ENCODE results near the gene F12.

The F12 gene

DNA sequence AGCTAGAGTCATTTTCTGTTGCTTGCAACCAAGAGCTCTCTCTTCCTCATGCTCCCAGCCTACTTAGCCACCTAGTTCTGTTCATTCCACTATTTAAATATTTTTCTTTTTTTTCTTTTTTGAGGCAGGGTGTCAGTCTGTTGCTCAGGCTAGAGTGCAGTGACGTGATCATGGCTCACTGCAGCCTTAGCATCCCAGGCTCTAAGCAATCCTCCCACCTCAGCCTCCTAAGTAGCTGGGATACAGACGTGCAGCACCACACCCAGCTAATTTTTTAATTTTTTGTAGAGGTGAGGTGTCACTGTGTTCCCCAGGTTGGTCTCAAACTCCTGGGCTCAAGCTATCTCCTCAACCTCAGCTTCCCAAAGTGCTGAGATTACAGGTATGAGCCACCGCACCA lies 5.1 kb upstream of the F12 start:
- DNase-seq (ENCODE audit: low read depth, low spot score) = no peak

DNA sequence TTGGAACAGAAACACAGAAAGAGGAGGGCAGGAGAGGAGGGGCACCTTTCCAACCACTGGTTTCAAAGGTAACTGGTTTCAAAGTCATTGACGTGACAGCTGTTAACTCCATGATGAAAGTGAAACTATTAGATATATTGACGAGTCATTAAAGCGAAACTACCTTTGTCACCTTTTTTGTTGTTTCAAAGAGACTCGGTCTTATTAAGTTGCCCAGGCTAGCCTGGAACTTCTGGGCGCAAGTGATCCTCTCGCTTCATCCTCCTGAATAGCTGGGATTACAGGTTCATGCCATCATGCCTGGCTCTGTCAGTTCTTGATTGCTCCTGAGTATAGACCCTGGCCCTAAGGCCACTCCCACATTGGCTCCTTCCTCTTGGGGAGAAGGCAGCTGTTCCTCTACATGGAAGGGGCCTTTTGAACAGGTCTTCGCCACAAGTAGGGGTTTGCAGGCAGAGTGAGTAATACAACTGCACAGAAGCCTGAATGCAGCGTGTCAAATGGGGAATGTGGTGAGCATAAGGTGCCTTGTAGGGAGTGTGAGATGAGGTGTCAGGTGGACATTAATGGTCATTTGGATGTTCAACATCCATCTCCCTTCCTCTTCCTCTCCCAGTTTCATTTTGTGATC lies 3.4 kb upstream of the F12 start:
- DNase-seq (ENCODE audit: low read depth, low spot score) = no peak

DNA sequence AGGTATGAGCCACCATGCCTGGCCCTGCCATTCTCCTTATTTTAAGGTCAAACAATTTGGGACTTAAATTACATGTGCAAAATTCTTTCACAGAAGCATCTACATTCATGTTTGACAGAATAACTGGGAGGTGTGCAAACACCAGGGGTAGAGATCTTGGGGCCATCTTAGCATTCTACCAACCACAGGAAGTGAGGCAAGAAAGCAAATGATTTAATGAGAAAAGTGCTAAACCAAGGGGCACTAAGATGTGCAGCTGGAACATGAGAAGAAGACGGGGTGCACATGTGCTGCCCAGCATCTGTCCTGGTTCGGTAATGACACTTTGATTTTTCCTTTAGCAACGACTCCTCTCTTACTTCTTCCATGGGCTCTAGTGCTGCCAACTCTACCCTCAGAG lies 1.2 kb upstream of the F12 start:
- DNase-seq (ENCODE audit: low read depth, low spot score) = no peak

DNA sequence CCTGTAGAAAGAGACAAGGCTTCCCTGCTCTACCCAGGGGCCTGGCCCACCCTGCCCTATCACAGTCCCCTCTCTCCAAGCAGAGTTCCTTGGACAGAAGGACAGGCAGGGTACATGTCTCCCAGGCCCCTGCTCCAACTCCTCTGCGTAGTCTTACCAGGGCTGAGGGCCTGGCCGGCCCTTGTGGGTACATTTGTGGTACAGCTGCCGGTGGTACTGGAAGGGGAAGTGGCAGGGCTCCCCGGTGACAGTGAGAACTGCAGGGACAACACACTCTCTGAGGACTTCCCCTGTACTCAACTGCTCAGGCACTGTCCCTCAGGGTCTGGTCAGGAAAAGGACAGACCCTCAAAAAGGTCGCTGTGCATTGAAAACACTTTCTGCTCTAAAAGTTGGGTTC lies 3.6 kb downstream of the F12 start:
- DNase-seq (ENCODE audit: low read depth, low spot score) = no peak

DNA sequence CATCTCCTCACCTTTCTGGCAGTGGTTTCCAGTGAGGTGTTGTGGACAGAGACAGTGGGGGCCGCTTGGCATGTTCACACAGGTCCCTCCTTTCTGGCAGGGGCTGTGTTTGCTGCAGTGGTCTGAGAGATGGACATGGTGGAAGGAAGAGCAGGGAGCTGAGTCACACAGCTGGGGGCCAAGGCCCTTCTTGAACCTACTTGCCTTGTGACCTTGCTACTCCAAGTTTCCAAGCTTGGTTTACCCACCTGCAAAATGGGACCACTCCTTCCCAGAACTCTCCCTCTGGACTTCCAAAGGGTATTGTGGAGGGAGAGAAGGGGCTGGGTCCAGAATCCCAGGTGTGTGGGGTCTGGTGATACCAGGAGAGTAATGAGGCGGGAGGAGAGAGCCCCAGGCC lies 4.1 kb downstream of the F12 start:
- DNase-seq (ENCODE audit: low read depth, low spot score) = no peak

DNA sequence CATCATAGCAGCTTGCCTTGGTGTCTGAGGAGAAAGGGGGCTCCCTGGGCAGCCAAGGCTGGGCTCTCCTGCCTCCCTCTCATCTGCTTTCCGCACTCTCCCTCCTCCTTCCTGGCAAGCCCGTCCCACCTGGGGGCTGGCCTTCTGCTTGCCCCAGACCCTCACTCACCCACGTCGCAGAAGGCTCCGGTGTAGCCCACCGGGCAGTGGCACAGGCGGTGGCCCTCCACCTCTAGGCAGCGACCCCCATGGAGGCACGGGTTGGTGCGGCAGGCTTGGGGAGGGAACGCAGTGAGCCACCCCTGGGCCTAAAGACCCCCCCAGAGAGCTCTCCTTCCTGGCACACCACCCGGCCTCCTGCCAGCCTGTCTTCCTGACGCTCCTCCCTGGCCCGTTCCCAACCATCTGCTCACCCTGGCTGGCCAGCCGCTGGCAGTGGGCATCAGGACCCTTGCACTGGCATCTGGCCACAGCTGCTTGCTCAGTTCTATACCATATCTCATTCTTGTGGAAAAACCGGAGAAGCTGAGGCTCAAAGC lies 4.7 kb downstream of the F12 start:
- DNase-seq (ENCODE audit: low read depth, low spot score) = no peak

DNA sequence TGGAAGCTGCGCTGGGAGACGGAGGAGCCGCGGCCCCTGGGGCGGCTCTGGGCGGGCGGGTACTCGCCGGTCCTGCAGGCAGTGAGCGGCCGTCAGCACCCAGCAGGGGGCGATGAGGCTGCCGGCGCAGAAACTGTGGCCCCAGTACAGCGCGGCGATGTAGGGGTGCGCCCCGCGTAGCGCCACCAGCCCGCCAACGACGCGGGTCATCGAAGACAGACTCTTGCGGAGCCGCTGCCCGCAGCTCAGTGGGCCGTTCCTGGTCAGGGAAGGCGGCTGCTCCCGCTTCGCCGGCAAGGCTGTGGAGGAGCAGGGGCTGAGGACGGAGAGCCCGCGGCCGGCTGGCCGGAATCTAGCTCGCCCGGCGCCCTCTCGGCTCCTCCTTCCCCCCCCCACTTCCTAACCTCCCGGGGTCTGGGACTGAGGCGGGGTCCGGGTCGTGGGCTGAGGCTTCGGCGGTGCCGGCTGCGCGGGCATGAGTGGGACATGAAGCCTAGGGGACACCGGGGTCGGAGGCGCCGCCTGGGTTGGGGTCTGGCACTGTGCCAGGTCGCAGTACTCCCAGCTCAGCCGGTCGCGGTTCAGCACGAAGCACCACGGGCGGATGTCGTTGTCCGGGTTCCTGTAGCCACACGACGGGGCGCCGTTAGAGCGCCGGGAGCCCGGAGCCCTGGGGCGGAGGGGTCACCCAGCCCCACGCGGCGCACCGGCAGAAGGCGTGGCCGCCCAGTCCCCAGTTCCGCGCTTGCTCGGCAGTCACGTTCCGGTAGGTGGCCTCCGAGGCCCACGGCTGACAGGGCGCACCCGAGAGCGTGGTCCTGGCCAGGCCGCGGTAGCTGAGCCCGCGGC lies 5.3 kb downstream of the F12 start:
- no peak for DNase-seq (ENCODE audit: low read depth, low spot score)

DNA sequence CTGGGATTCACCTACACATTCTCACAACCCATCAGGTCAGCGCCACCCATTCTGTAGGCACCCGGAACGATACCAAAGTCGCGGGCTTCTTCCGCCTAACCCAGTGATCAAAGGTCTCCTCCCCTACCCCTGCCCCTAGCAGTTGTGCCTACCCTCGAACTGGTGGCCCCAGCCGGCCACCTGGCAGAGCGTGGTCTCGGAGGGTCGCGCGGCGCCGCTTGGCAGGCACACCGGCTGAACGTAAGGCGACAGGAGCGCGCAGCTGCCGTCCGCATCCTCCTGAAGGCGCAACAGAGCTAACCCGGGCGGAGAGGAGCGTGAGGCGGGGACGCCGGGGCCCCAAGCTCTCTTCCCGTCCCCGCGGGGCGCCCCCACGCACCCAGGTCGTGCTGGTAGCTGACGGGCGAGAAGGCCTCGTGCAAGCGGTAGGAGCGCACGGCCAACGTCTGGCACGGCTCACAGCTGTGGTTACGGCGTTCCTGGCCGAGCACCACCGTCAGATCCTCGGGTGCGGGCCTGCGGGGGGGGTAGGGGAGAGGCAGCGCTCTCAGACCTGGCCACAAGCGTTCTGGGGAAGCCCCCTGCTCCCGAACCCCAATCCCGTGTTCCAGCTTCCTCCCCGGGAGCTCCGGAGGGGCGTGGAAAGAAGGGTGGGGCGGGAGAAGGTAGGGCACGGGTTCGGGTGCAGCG lies 6.1 kb downstream of the F12 start:
- no peak for DNase-seq (ENCODE audit: low read depth, low spot score)

DNA sequence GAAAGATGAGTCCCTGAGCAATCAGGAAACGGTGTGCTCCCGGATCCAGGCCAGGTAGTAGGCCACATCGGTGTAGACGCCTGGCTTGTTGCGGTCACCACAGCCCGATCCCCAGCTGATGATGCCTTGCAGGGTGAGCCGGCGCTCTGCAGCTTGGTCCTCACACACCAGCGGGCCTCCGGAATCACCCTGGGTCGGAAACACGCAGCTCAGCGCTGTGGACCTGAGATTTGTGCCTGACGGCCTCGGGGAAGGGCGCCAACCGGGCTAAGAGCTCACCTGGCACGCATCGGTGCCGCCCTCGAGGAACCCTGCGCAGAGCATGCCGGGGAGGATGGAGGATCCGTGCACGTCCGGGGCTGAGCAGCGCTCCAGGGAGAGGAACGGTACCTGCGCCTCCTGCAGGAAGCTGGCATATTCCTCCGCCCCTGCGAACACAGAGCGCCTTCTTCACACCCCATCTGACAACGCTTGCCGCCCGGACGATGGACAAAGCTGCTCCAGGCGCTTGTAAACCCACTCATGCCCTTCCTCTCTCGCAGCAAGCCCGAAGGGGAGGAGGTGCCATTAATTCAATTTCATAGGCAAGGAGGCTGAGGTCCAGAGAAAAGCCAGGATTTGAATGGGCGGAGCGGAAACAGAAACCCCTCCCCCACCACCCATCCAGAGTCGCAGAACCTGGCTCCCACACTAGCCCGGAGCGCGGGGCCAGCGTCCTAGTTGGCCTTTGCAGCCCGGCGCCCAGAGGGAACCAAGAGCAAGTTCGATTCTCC lies 6.9 kb downstream of the F12 start:
- DNase-seq (ENCODE audit: low read depth, low spot score) = peak; percentile 82

DNA sequence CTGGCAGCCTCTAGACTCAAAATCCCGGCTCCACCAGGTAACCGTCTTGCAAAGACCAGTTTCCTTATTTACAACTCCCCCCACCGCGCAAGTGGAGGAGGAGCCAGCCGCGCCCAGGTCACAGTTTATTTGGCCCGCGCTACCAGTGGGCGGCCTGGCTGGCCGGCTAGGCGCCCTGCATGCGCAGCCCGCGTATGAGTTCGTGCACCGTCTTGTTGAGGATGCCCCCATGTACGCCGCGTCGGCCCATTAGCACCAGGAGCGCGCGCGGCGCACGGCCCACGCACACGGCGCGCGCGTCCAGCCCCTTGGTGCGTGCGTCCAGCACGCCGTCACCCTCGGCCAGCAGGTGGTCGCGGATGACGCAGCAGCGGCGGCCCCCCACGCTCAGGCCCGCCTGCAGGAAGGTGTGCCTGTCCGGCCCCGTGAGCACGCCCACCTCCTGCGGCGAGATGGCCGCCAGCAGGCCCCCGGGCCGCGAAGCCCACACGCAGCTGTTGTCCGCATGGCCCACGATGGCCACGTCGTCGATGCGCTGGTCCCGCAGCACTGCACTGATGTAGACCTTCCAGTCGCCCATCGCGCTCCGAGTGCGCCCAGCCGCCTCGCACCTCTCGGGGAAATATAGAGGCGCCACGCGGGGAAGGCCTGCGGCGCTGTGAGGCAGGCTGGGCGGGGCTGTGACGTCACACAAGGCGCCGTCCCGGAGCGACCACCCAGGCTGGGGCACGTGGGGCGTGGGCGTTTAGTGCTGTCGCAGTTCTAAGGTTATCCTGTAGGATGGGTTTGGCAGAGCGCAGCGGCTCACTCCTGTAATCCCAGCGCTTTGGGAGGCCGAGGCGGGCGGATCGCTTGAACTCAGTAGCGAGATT lies 9.1 kb downstream of the F12 start, which contains the start of gene PFN3:
TSS of gene PFN3 (minus strand) at position 665 of the 872 bp plus-strand sequence. CDS start at position 580, 85 bp downstream.
- DNase-seq (ENCODE audit: low read depth, low spot score) = no peak

DNA sequence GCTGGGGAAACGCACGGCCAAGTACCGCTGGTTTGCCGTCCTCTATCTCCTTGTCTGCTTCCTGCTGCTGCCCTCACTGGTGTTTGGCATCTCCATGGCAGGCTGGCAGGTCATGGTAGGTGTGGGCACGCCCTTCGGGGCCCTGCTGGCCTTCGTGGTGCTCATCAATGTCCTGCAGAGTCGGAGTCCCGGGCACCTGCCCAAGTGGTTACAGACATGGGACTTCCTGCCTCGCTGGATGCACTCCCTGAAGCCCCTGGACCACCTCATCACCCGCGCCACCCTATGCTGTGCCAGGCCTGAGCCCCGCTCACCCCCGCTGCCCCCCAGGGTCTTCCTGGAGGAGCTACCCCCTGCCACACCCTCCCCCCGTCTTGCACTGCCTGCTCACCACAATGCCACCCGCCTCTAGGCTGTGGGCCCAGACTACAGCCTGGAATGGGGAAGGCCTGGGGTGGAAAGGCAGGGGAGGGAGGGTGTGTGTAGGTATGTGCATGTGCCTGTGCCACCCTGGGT lies 11.4 kb downstream of the F12 start:
- no peak for DNase-seq (ENCODE audit: low read depth, low spot score)

DNA sequence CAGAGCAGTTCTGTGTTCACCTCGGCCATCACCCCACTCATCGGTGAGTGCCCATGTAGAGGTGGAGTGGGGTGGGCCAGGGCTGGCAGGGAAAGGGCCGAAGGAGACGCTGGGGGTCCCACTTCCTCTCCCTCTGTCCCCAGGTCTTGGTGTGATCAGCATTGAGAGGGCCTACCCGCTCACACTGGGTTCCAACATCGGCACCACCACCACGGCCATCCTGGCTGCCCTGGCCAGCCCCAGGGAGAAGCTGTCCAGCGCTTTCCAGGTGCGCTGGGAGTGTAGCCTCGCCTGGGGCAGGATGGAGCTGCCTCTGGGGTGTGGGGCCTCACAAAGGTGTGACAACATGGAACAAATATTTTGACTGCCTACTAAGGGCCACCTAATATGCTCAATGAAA lies 12.6 kb downstream of the F12 start:
- DNase-seq (ENCODE audit: low read depth, low spot score) = no peak

DNA sequence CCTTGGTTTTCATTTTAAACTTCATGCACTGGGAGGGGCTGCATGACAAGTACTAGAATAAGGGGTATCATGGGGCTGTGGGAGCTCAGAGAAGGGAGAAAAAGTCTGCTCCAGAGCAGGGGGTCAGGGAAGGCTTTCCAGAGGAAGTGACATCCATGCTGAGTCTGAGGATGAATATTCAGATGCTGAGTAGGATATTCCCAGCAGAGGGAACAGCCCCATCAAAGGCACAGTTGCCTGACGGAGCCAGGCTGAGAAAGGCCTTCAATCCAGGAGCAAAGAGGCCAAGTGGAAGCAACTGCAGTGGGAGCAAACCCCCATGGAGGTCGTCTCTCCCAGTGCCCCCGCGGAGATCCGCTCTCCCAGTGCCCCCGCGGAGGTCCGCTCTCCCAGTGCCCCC lies 13.3 kb downstream of the F12 start:
- DNase-seq (ENCODE audit: low read depth, low spot score) = no peak

DNA sequence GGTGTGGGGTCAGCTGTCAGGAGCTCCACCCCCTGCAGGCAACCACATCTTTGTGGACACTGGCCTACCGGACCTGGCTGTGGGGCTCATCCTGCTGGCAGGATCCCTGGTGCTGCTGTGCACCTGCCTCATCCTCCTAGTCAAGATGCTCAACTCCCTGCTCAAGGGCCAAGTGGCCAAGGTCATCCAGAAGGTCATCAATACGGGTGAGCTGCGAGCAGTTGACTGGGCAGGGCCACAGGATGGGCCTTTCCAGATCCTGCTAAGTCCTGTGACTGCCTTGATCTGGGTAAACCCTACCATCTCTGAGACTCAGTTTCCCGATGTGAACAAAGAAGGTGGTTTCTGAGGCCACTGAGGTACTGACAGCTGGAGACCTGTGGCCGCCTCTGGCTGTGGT lies 15.4 kb downstream of the F12 start:
- no peak for DNase-seq (ENCODE audit: low read depth, low spot score)

DNA sequence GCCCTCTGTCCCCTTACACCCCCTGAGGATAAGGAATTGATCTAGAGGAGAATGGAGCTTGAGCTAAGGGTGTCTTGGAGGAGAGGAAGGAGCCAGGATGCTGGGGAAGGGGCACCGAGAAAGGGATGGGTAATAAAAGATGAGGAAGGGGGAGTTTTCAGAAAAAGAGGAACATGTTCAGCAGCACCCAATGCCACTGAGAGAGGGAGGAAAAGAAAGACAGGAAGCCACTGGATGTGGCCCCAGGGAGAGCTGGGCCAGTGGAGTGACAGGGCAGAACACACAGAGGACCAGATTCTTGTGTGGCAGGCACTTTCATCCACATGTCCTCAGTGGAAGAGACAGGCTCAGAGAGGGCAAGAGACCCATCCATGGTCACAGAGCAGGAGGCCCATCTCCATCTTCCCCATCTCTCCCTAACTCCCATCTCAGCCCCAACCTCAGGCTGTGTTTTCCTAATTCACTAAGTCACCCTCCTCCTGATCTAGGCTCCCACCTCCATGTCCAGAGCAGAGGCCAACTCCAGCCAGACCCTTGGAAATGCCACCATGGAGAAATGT lies 16.1 kb downstream of the F12 start:
- no peak for DNase-seq (ENCODE audit: low read depth, low spot score)

DNA sequence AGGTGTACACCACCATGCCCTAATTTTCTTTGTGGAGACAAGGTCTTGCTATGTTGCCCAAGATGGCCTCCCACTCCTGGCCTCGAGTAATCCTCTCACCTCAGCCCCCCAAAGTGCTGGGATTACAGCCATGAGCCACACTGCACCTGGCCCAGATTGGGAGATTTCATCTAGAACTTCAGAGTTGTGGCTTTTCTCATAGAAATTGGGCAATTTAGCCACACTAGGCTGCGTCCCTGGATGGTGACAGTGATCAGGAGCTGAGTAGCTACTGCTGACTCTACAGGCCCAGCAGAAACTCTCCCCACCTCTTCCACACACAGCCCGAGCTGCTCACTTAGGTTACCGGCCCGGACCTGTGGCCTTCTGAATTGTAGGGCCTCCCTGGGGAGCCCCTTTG lies 16.6 kb downstream of the F12 start:
- DNase-seq (ENCODE audit: low read depth, low spot score) = no peak

DNA sequence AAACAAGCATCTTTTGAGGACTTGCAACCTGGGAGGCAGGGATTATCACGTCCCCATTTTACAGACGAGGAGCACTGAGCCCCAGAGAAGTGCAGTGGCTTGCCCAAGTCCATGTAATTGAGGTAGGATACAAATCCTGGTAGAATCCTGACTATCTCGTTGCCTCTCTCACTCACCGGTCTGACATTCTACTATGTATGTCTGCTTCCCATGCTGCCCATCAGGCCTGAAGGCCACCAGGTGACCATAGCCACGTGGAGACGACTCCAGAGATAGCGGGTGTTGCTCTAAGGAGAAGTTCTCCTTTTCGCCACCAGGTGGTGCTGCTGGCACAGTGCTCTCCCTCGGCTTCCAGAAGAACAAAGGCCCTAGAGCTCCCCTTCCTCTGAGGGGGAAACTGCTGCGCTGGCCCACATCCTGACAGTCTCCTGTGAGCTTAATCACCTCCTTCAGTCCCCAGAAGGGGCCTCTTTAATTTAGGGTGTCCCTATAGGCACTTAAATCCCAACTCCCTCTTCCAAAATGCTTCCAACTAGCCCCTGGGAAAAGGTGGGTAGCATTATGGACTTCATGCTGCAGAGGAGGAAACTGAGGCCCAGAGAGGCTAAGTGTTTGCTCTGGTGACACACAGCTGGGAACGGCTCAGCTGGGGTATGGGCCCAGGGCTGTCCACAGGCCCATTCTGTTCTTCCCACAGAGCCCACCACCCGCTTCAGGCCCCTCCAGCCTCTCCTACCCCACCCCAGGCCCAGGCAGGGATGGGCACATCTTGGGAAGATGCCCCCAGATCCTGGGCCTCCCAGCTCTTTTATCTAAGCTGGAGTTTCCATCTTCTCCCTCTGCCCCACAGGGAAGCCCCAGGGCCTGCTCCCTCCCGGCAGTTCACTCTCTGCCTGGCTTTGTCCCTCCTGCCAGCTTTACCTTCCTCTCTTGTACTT lies 18.7 kb downstream of the F12 start:
- DNase-seq (ENCODE audit: low read depth, low spot score) = peak; percentile 75

DNA sequence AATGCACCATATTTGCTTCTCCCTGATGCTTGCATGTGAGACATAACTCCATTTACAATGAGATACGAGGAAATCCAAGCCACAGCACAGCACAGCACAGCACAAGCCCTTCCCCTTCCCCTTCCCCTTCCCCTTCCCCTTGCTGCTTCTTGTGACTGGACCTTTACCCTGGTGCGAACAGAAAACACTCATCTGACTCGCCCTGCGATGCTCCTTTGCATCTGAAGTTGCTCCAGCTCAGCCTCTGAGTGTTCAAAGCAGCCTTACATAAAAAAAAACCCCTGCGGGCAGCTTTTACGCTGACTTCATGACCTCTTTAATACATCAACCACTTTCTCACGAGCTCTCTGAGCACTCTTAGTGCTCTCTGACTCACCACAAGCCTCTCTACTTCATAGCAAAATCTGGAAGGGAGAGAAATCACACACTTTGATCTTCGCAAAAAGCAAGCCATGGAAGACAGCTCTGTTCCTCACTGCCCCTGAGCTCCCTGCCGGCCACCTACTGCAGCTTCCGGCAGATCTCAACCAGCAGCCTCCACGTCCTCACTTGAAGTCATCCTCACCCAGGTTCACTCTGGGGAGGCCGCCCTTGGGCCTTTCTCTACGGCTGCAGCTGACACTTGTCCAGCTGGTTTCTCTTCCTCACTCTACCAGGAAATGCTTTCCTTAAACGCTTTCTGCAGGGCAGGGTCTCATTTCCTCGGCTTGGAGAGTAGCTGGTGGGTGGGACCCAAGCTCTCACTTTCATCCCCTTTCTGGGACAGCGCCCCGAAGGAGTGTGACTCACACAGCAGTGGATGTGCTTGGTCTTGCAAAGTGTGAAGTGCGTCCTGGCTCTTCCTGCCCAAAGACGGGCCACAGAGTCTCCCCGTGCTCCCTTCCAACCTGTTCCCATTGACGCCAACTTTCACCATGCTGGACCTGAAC lies 19.9 kb downstream of the F12 start:
- no peak for DNase-seq (ENCODE audit: low read depth, low spot score)
